Stimulated activated CD4-positive, alpha-beta T cell treated with anti-CD3 and anti-CD28 coated beads, Interleukin-2, amount 100 ng/mL, for 4 hours (primary cell): ENCODE data around the gene LRRC56.

Experiments
- DNase-seq: peaks from one replicate; pipeline ENCODE4 v3.0.0-alpha.2; 2020; ENCODE audit warnings: low read depth

Gene LRRC56

GRCh38 chr11:598005-598680 lies 60.8 kb downstream of the LRRC56 start:
- DNase-seq: no peak

GRCh38 chr11:601573-602245 lies 64.4 kb downstream of the LRRC56 start:
- no peak for DNase-seq

GRCh38 chr11:603154-603553 lies 65.8 kb downstream of the LRRC56 start:
- DNase-seq: no peak
